HG03135 (cell line): ENCODE results near the gene CYP1B1.
"Not testable (repeated sequence)": the region's sequence is repeated elsewhere in the genome, so short reads cannot be mapped to it uniquely, and the experiment has no call there.

ENCODE experiments used
- ATAC-seq: cut with Tn5 transposase; IDR thresholded peaks from one replicate; pipeline ENCODE4 v1.9.1; 2021; ENCODE audit warnings: mild to moderate bottlenecking, moderate library complexity; ENCODE audit not compliant: unreplicated experiment

CYP1B1 gene

DNA sequence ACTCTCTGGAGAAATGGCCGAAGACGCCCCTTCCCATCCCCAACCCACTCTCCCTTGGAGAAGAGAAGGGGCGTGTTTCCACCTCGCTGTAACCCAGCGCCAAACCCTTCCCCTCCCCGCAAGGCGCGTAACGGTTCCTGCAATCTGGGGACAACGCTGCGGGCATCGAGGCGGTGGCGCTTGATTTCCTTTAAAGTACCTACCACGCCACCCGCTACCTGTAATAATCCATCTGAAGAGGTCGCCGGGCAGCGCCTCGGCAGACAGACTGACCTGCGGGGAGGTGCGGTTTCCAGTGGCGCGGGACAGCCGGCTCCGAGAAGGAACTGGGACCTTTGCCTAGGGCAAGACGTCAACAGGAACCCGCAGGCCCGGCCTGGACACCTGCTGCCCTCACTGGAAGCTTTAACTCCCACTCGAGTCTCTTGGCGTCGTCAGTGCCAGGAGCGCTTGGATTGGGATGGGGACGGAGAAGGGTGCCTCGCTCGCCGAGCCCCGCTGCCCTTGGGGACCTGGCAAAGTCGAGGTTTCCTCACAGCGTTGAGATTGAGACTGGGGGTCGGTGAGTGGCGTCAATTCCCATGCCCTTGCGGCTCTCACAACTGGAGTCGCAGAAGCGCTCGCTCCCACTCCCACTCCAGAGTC lies at the start of gene CYP1B1:
TSS of gene CYP1B1 (minus strand) at position 645 of the 645 bp plus-strand sequence. CDS start 763 bp downstream, outside the sequence.
- no peak for ATAC-seq

DNA sequence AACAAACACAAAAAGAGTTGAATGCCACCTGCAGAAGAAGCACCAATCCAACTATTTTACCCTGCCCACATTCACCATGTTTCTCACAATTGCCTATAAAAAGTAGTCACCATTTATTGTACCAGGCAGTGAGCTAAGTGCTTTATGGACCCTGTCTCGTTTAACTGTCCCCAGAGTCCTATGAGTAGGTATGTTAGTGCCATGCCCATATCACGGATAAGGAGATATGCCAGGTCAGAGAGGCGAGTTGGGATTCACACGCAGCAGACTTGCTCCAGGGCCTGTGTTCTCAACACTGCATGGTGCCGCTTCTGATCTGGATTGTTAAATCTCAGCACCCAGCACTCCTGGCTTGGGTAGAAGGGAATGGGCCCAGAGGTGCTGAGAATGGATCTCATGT lies 49.1 kb upstream of the CYP1B1 start:
- ATAC-seq = no peak

DNA sequence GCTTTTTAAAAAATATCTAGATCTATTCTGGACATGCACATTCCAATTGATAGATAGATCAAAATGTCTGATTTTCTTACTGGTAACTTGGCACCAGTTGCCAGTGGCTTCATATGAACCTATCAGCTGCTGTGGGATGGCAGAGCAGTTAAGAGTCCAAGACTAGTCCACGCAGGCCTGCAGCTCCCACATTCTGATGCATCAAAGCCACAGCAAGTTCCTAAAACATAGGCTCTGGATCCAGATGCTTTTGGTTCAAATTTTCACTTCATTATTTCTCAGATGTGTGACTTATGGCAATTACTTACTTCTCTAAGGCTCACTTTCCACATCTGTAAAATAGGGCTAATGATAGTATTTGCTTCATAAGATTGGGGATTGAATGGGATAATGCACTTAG lies 48.0 kb upstream of the CYP1B1 start:
- ATAC-seq = no peak

DNA sequence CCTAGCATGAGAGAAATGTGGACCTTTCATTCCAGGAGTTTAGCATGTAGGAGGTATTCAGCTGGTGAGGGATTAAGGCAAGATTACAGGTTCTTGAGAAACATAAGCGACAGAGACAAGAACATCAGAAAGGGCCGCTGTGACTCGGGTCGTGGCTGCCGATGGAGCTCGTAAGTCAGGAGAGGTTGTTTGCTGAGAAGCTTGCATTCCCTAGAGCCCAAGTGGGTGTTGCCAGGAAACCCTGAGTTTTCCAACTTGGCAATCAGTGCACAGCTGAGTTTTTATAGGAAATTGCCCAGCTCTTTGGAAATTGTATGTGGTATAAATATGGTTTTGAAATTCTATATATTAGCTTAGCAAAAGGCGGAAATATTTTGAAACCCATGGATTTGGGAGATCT lies 46.4 kb upstream of the CYP1B1 start:
- no peak for ATAC-seq

DNA sequence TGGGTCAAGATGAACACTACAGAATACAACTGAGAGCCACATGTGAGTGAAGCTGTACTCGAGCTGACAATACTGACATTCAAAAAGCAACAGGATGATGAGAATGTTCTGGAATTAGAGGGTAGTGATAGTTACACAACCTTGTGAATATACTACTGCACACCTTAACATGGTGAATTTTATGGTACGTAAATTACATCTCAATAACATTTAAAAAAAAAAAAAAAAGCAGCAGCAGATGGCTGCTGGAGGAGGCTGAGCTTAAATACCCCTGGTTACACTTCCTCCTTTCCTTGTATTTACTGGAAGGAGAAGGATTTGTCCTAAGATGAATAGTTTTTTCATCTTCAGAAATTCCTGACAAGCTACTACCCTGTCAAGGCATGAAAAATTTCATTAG lies 45.5 kb upstream of the CYP1B1 start:
- ATAC-seq = no peak

- no peak for ATAC-seq
Measured at GRCh38 chr2:38120829-38121228, 44.9 kb upstream of the CYP1B1 start.

GRCh38 chr2:38120264-38120592 lies 44.3 kb upstream of the CYP1B1 start:
- no peak for ATAC-seq

DNA sequence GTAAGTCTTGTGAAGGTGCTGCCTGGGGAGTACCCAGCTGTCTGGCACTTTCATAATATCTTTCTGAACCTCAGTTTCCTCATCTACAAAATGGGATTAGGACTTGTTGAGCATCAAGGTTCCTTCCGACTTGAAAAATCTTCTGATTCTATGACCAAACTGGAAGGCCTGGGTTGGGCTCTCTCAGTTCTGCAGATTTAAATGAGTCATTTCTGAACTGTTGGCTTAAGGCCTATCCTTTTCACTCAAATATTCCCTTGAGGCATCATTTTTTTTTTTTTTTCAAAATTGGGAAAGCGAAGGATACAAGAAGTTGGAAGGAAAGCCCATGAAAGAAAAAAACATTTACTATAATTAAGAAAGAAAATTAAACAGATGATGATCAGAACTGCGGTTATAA lies 40.8 kb upstream of the CYP1B1 start:
- no peak for ATAC-seq

DNA sequence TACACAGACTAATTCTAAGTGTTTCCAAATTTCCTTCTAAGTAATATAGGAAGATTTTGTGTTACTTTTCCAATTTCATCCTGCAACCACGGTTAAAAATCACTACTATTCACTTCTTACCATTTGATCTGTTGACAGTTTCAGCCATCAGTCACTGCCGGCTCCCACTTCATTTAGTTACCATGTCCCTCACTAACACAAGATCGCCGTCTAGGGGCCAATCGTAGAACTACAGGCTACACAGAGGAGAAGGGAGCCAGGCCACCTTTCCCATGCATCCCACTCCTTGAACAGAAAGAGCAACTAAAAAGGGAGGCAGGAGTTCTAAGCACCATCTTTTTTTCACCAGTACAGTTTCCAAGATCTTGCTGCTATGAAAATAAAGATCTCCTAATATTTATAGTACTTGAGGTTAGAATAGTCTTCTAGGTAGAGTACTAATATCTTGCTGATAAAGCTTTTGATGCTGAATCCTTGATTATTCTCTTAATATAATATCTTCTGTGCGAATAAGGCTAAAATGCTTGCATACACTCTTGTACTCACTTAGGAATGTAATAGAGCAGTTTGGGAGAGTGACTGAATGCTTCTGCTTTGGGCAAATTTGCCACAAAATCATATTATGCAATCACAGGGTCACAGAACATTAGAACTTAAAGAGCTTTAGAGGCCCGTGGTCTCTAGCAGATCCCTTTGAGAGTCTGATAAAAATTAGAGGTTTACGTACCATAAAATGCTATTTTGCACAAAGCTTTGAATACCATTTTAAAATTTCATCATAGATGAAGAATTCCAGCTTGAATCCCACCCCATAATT lies 39.5 kb upstream of the CYP1B1 start:
- no peak for ATAC-seq

- ATAC-seq = no peak
Measured at GRCh38 chr2:38113981-38114708, 38.2 kb upstream of the CYP1B1 start.

DNA sequence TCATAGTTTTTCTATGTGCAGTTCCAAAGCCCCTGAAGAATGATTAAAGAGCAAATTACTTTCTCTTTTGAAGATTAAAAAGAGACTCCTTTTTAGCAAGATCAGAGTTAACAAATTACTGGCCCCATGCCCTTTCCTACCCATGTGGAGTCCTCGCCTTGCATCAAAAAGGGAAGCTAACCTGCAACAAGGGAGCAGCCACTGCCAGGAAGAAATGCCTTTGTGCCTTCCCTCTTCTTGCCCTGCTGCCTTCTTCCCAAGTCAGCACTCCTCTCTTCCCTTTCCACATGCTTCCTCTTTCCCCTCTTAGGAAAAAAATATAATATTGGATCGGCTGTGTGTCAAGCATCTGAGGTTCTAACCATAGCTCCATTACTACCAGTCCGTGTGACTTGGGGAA lies 37.1 kb upstream of the CYP1B1 start:
- ATAC-seq = no peak

GRCh38 chr2:38111350-38111749 lies 35.4 kb upstream of the CYP1B1 start:
- ATAC-seq = not testable (repeated sequence)

GRCh38 chr2:38109732-38110181 lies 33.8 kb upstream of the CYP1B1 start:
- no peak for ATAC-seq

GRCh38 chr2:38108907-38109731 lies 33.2 kb upstream of the CYP1B1 start:
- ATAC-seq = no peak

DNA sequence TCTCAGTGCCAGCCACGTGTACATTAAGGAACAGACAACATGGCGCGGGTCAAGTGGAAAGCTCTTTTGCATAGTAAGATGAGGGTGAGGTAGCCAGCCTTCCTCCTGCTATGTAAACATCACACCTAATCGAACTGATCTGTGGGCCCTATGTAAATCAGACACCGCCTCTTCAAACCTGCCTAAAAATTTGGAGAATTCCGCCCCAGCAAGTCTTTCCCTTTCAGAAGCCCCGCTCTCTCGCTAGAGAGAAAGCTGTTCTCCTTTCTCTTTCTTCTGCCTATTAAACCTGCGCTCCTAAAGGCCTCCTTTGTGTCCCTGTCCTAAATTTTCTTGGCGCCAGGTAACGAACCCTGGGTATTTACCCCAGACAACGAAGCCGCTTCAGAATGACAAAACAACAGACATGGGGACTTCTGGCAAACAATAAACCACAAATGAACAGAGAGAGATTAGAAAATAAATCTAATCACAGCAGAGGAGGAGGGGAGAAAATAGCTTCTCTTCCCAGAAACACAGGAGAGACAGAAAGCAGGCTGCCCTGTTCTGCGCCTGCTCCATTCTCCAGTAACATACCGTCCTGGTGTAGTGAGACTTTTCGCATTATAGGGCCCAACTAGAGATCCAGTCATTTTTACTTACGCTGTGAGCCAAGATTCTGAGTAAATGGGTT lies 31.9 kb upstream of the CYP1B1 start:
- no peak for ATAC-seq

GRCh38 chr2:38106405-38107094 lies 30.6 kb upstream of the CYP1B1 start:
- no peak for ATAC-seq

- ATAC-seq = no peak
Measured at GRCh38 chr2:38105922-38106321, 30.0 kb upstream of the CYP1B1 start.

GRCh38 chr2:38104598-38104997 lies 28.6 kb upstream of the CYP1B1 start:
- ATAC-seq = no peak

- ATAC-seq = no peak
Measured at GRCh38 chr2:38100328-38100727, 24.4 kb upstream of the CYP1B1 start.
